ENCODE measurements around the gene RAB11FIP4.

GRCh38 chr17:31490671-31491375 lies 99.3 kb downstream of the RAB11FIP4 start:
- no peak for TF ChIP-seq NONO (IDR thresholded peaks at IDR 0.05; ENCODE audit: low read depth in 2 of 2, low read length in 1 of 2)
- no peak for TF ChIP-seq SP1 (CRISPR knock-in tag; IDR thresholded peaks at IDR 0.05)
- TF ChIP-seq GTF2E2 (tag; IDR thresholded peaks at IDR 0.05): no peak
- TF ChIP-seq ZNF668 (CRISPR knock-in tag; IDR thresholded peaks at IDR 0.05): no peak
- TF ChIP-seq HCFC1 (IDR thresholded peaks at IDR 0.05; ENCODE audit: low read depth, low read length): no peak
- TF ChIP-seq SIRT6 (IDR thresholded peaks at IDR 0.05; ENCODE audit: low read depth, low read length): no peak
- TF ChIP-seq, protein P1, sequence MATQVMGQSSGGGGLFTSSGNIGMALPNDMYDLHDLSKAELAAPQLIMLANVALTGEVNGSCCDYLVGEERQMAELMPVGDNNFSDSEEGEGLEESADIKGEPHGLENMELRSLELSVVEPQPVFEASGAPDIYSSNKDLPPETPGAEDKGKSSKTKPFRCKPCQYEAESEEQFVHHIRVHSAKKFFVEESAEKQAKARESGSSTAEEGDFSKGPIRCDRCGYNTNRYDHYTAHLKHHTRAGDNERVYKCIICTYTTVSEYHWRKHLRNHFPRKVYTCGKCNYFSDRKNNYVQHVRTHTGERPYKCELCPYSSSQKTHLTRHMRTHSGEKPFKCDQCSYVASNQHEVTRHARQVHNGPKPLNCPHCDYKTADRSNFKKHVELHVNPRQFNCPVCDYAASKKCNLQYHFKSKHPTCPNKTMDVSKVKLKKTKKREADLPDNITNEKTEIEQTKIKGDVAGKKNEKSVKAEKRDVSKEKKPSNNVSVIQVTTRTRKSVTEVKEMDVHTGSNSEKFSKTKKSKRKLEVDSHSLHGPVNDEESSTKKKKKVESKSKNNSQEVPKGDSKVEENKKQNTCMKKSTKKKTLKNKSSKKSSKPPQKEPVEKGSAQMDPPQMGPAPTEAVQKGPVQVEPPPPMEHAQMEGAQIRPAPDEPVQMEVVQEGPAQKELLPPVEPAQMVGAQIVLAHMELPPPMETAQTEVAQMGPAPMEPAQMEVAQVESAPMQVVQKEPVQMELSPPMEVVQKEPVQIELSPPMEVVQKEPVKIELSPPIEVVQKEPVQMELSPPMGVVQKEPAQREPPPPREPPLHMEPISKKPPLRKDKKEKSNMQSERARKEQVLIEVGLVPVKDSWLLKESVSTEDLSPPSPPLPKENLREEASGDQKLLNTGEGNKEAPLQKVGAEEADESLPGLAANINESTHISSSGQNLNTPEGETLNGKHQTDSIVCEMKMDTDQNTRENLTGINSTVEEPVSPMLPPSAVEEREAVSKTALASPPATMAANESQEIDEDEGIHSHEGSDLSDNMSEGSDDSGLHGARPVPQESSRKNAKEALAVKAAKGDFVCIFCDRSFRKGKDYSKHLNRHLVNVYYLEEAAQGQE (IDR thresholded peaks at IDR 0.05; ENCODE audit: borderline replicate concordance): no peak
- TF ChIP-seq, protein P1 (CRISPR knock-in tag; IDR thresholded peaks at IDR 0.05; ENCODE audit: low read depth): no peak
- TF ChIP-seq, protein P2, sequence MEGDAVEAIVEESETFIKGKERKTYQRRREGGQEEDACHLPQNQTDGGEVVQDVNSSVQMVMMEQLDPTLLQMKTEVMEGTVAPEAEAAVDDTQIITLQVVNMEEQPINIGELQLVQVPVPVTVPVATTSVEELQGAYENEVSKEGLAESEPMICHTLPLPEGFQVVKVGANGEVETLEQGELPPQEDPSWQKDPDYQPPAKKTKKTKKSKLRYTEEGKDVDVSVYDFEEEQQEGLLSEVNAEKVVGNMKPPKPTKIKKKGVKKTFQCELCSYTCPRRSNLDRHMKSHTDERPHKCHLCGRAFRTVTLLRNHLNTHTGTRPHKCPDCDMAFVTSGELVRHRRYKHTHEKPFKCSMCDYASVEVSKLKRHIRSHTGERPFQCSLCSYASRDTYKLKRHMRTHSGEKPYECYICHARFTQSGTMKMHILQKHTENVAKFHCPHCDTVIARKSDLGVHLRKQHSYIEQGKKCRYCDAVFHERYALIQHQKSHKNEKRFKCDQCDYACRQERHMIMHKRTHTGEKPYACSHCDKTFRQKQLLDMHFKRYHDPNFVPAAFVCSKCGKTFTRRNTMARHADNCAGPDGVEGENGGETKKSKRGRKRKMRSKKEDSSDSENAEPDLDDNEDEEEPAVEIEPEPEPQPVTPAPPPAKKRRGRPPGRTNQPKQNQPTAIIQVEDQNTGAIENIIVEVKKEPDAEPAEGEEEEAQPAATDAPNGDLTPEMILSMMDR (IDR thresholded peaks at IDR 0.05 in 2 of 3, conservative IDR thresholded peaks at IDR 0.05 in 1 of 3; ENCODE audit: insufficient read depth in 2 of 3, low read depth in 1 of 3, low read length in 3 of 3): no peak

All from K562 (cell line).